DND-41 (cell line): ENCODE results near the gene IL2RA.

Experiments used
- ATAC-seq: fragments of 200-7000 bp; cut with Tn5 transposase; 3 replicates; pipeline ENCODE4 v1.9.1; 2021; ENCODE audit warnings: low read depth; ENCODE audit not compliant: insufficient read depth
- DNase-seq: peaks from one replicate; pipeline ENCODE4 v3.0.0-alpha.2; 2020
- H2AFZ ChIP-seq: 2 replicates; pipeline ENCODE4 v1.6.0; 2012; ENCODE audit warnings: low read depth, low read length
- H3K27ac ChIP-seq: 2 replicates; pipeline ENCODE4 v1.5.1; 2012; ENCODE audit warnings: low read length, inconsistent platforms
- H3K27me3 ChIP-seq: fragments of 200-600 bp; sonication (generic); 2 replicates; pipeline ENCODE4 v1.6.0; 2012; ENCODE audit warnings: low read length, mild to moderate bottlenecking, inconsistent platforms; ENCODE audit not compliant: insufficient read depth, poor library complexity
- H3K36me3 ChIP-seq: 2 replicates; pipeline ENCODE4 v1.5.1; 2012; ENCODE audit warnings: low read length, inconsistent platforms; ENCODE audit not compliant: insufficient read depth
- H3K4me1 ChIP-seq: 2 replicates; pipeline ENCODE4 v1.5.1; 2012; ENCODE audit warnings: mild to moderate bottlenecking, low read length; ENCODE audit not compliant: insufficient read depth
- H3K4me2 ChIP-seq: 2 replicates; pipeline ENCODE4 v1.6.0; 2012; ENCODE audit warnings: mild to moderate bottlenecking, moderate library complexity, low read length, inconsistent platforms; ENCODE audit not compliant: insufficient read depth
- H3K4me3 ChIP-seq, 2 experiments: fragments of 200-600 bp in 1 of 2; shearing (Covaris generic) in 1 of 2; 2 replicates each; pipeline ENCODE4 v1.5.1; 2012 to 2016; ENCODE audit warnings: inconsistent platforms in 2 of 2, low read length in 2 of 2, mild to moderate bottlenecking in 2 of 2, low read depth in 1 of 2, moderate library complexity in 1 of 2
- H3K79me2 ChIP-seq: 2 replicates; pipeline ENCODE4 v1.6.0; 2012; ENCODE audit warnings: low read length, inconsistent platforms; ENCODE audit not compliant: insufficient read depth
- H3K9ac ChIP-seq: 2 replicates; pipeline ENCODE4 v1.6.0; 2012; ENCODE audit warnings: low read depth, mild to moderate bottlenecking, inconsistent platforms, low read length, moderate library complexity
- H3K9me3 ChIP-seq: 2 replicates; pipeline ENCODE4 v1.5.1; 2012; ENCODE audit warnings: low read length, moderate library complexity, mild to moderate bottlenecking, inconsistent platforms; ENCODE audit not compliant: insufficient read depth, severe bottlenecking
- H4K20me1 ChIP-seq: 2 replicates; pipeline ENCODE4 v1.6.0; 2012; ENCODE audit warnings: low read length; ENCODE audit not compliant: insufficient read depth
- EZH2 ChIP-seq: IDR thresholded peaks from 3 replicates; pipeline ENCODE4 v1.6.1; 2012; ENCODE audit warnings: borderline replicate concordance, low read depth, mild to moderate bottlenecking, moderate library complexity, low read length, inconsistent platforms; ENCODE audit not compliant: severe bottlenecking
- TF ChIP-seq, protein P1 (sequence below): IDR thresholded peaks from 2 replicates; pipeline ENCODE4 v1.5.1; 2012; ENCODE audit warnings: borderline replicate concordance, low read length, moderate library complexity, mild to moderate bottlenecking; ENCODE audit not compliant: poor library complexity, severe bottlenecking; ENCODE audit errors: extremely low read depth

The IL2RA gene

GRCh38 chr10:6061056-6061455, 1.1 kb downstream of the IL2RA start:
- Histone ChIP-seq H3K79me2 (no peaks in the 10 kb centered on the region), H3K9me3 (no peaks in the 10 kb centered on the region), H2AFZ (no peak overlapping the region), H3K4me2 (no peak overlapping the region), H3K27ac (no peak overlapping the region), H3K36me3 (no peaks in the 10 kb centered on the region), H3K27me3 (peaks cover 9% of the 10 kb centered on the region), H3K9ac (no peak overlapping the region), H3K4me3 (no peak overlapping the region), H4K20me1 (no peaks in the 10 kb centered on the region), H3K4me1 (peaks cover 9% of the 10 kb centered on the region; the same call in 1 of the 2 replicates)
- no peak for DNase-seq
- TF ChIP-seq EZH2 = no peak
- TF ChIP-seq, protein P1, sequence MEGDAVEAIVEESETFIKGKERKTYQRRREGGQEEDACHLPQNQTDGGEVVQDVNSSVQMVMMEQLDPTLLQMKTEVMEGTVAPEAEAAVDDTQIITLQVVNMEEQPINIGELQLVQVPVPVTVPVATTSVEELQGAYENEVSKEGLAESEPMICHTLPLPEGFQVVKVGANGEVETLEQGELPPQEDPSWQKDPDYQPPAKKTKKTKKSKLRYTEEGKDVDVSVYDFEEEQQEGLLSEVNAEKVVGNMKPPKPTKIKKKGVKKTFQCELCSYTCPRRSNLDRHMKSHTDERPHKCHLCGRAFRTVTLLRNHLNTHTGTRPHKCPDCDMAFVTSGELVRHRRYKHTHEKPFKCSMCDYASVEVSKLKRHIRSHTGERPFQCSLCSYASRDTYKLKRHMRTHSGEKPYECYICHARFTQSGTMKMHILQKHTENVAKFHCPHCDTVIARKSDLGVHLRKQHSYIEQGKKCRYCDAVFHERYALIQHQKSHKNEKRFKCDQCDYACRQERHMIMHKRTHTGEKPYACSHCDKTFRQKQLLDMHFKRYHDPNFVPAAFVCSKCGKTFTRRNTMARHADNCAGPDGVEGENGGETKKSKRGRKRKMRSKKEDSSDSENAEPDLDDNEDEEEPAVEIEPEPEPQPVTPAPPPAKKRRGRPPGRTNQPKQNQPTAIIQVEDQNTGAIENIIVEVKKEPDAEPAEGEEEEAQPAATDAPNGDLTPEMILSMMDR = no peak
- ATAC-seq = no peak

- Histone ChIP-seq H2AFZ (no peak overlapping the region), H3K4me2 (no peak overlapping the region), H3K27me3 (peaks cover 14% of the 10 kb centered on the region), H3K4me1 (peaks cover 9% of the 10 kb centered on the region; the same call in 1 of the 2 replicates), H3K36me3 (no peaks in the 10 kb centered on the region), H3K4me3 (no peak overlapping the region), H4K20me1 (no peaks in the 10 kb centered on the region), H3K9ac (no peak overlapping the region), H3K79me2 (no peaks in the 10 kb centered on the region), H3K9me3 (no peaks in the 10 kb centered on the region), H3K27ac (no peak overlapping the region)
- ATAC-seq (no peak), DNase-seq (no peak)
- no peak for TF ChIP-seq EZH2
- TF ChIP-seq, protein P1 = no peak
These were observed 2.7 kb downstream of the IL2RA start for GRCh38 chr10:6059506-6059905.

GRCh38 chr10:6058682-6059475, 3.3 kb downstream of the IL2RA start:
- peaks cover 9% of the 10 kb centered on the region; the same call in 1 of the 2 replicates for H3K4me1 ChIP-seq
- ATAC-seq = no peak

More at GRCh38 chr10:6058682-6059475, 3.3 kb downstream of the IL2RA start:
- Histone ChIP-seq H3K4me3 (no peak overlapping the region), H3K79me2 (no peaks in the 10 kb centered on the region), H3K36me3 (no peaks in the 10 kb centered on the region), H2AFZ (no peak overlapping the region), H3K9ac (no peak overlapping the region), H4K20me1 (no peaks in the 10 kb centered on the region), H3K27ac (no peak overlapping the region), H3K27me3 (peaks cover 18% of the 10 kb centered on the region), H3K4me2 (no peak overlapping the region), H3K9me3 (no peaks in the 10 kb centered on the region)
- no peak for DNase-seq
- no peak for TF ChIP-seq EZH2
- TF ChIP-seq, protein P1 = no peak
